NCI-H2107 treated with DMSO at 0.1 percent for 48 hours (cell line): ENCODE measurements around the gene CERCAM.

Experiments
- DNase-seq: peaks from one replicate; lab custom pipeline; 2025; ENCODE audit not compliant: unreplicated experiment; lab: John Stamatoyannopoulos, UW

CERCAM gene

GRCh38 chr9:128420651-128421481 lies at the start of gene CERCAM:
Gene CERCAM (plus strand): TSS chr9:128420857. CDS start chr9:128420878, 21 bp downstream.
- DNase-seq = no peak

GRCh38 chr9:128371630-128372117 lies 49.0 kb upstream of the CERCAM start:
- DNase-seq = no peak

- no peak for DNase-seq
Observed at GRCh38 chr9:128372188-128372641, 48.4 kb upstream of the CERCAM start.

- no peak for DNase-seq
Observed at GRCh38 chr9:128372784-128373183, 47.9 kb upstream of the CERCAM start.

GRCh38 chr9:128374221-128374675 lies 46.4 kb upstream of the CERCAM start:
- DNase-seq = no peak

GRCh38 chr9:128375865-128376264 lies 44.8 kb upstream of the CERCAM start:
- DNase-seq = no peak

- no peak for DNase-seq
Observed at GRCh38 chr9:128382261-128382660, 38.4 kb upstream of the CERCAM start.

- DNase-seq = no peak
Observed at GRCh38 chr9:128383007-128383753, 37.5 kb upstream of the CERCAM start.

- no peak for DNase-seq
Observed at GRCh38 chr9:128383791-128384190, 36.9 kb upstream of the CERCAM start.

GRCh38 chr9:128384801-128385495 lies 35.7 kb upstream of the CERCAM start:
- DNase-seq = no peak

- DNase-seq = no peak
Observed at GRCh38 chr9:128385496-128386460, 34.9 kb upstream of the CERCAM start.

GRCh38 chr9:128388150-128388549 lies 32.5 kb upstream of the CERCAM start:
- DNase-seq = no peak

GRCh38 chr9:128389395-128390149 lies 31.1 kb upstream of the CERCAM start:
- peak; percentile 44 for DNase-seq

- no peak for DNase-seq
Observed at GRCh38 chr9:128390150-128390812, 30.4 kb upstream of the CERCAM start.

GRCh38 chr9:128390813-128391711 lies 29.6 kb upstream of the CERCAM start:
- no peak for DNase-seq

- no peak for DNase-seq
Observed at GRCh38 chr9:128391956-128392301, 28.7 kb upstream of the CERCAM start.

GRCh38 chr9:128392302-128393144 lies 28.1 kb upstream of the CERCAM start:
- no peak for DNase-seq
